HG02642 (cell line): ENCODE results near the gene CASKIN1.

Experiments used
- ATAC-seq: cut with Tn5 transposase; IDR thresholded peaks from one replicate; pipeline ENCODE4 v1.9.1; 2021; ENCODE audit warnings: mild to moderate bottlenecking; ENCODE audit not compliant: unreplicated experiment, poor library complexity

The CASKIN1 gene

GRCh38 chr16:2195322-2196161 is 863 bp downstream of the CASKIN1 start:
- ATAC-seq = no peak

- no peak for ATAC-seq
These were observed 1.5 kb downstream of the CASKIN1 start for GRCh38 chr16:2194852-2195321.

- ATAC-seq = no peak
These were observed 2.1 kb downstream of the CASKIN1 start for GRCh38 chr16:2194166-2194834.

GRCh38 chr16:2191446-2191706 is 5.0 kb downstream of the CASKIN1 start:
- no peak for ATAC-seq

- no peak for ATAC-seq
These were observed 5.6 kb downstream of the CASKIN1 start for GRCh38 chr16:2190659-2191445.

GRCh38 chr16:2190002-2190658 is 6.3 kb downstream of the CASKIN1 start:
- ATAC-seq = no peak

GRCh38 chr16:2189252-2189893 is 7.0 kb downstream of the CASKIN1 start:
- no peak for ATAC-seq

- ATAC-seq = no peak
These were observed 8.0 kb downstream of the CASKIN1 start for GRCh38 chr16:2188395-2188794.

- no peak for ATAC-seq
These were observed 9.2 kb downstream of the CASKIN1 start for GRCh38 chr16:2187212-2187611.

- no peak for ATAC-seq
These were observed 9.9 kb downstream of the CASKIN1 start for GRCh38 chr16:2186505-2186904.

GRCh38 chr16:2186064-2186463 is 10.3 kb downstream of the CASKIN1 start:
- ATAC-seq = no peak

GRCh38 chr16:2184962-2185361 is 11.4 kb downstream of the CASKIN1 start:
- no peak for ATAC-seq

GRCh38 chr16:2184346-2184745 is 12.1 kb downstream of the CASKIN1 start:
- ATAC-seq = no peak

GRCh38 chr16:2183671-2184070 is 12.7 kb downstream of the CASKIN1 start:
- no peak for ATAC-seq

- no peak for ATAC-seq
These were observed 14.5 kb downstream of the CASKIN1 start for GRCh38 chr16:2181952-2182351.

GRCh38 chr16:2180962-2181923 is 15.2 kb downstream of the CASKIN1 start:
- no peak for ATAC-seq

- no peak for ATAC-seq
These were observed 15.9 kb downstream of the CASKIN1 start for GRCh38 chr16:2180461-2180860.

GRCh38 chr16:2179576-2179975 is 16.8 kb downstream of the CASKIN1 start:
- ATAC-seq = no peak

GRCh38 chr16:2179107-2179501 is 17.3 kb downstream of the CASKIN1 start:
- ATAC-seq = no peak
